WI38 (cell line): Measurements from ENCODE around the gene MYH16.
"Not testable (repeated sequence)": the region's sequence is repeated elsewhere in the genome, so short reads cannot be mapped to it uniquely, and the experiment has no call there.

Experiments
- H3K4me3 ChIP-seq: 2 replicates; pipeline ENCODE4 v1.5.1; 2011; ENCODE audit warnings: low read depth, mild to moderate bottlenecking, control low read depth, low read length
- TF ChIP-seq, protein P1 (sequence below): IDR thresholded peaks from 2 replicates; pipeline ENCODE4 v1.5.1; 2012; ENCODE audit warnings: low read depth, mild to moderate bottlenecking, control low read depth, low read length

Gene MYH16

DNA sequence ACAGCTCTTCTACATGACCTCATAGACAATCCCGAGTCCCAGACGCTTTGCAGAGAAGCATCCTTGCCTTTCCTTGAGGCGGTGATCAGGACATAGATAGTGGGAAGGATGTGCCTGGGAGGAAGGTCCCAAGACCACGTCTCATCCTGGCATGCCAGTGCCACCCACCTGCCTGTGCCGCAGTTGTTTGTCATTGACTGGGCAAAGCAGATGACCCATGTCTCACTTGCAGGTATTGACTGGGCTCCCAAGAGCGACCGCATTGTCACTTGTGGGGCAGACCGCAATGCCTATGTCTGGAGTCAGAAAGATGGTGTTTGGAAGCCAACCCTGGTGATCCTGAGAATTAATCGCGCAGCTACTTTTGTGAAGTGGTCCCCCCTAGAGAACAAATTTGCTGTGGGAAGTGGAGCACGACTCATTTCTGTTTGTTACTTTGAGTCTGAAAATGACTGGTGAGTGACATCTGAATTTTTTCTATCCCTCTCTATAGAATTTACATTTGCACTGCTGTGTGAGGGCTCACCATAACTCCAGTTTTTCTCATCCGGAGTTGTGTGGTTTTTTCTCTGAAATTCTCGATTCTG lies 71.5 kb downstream of the MYH16 start:
- TF ChIP-seq, protein P1, sequence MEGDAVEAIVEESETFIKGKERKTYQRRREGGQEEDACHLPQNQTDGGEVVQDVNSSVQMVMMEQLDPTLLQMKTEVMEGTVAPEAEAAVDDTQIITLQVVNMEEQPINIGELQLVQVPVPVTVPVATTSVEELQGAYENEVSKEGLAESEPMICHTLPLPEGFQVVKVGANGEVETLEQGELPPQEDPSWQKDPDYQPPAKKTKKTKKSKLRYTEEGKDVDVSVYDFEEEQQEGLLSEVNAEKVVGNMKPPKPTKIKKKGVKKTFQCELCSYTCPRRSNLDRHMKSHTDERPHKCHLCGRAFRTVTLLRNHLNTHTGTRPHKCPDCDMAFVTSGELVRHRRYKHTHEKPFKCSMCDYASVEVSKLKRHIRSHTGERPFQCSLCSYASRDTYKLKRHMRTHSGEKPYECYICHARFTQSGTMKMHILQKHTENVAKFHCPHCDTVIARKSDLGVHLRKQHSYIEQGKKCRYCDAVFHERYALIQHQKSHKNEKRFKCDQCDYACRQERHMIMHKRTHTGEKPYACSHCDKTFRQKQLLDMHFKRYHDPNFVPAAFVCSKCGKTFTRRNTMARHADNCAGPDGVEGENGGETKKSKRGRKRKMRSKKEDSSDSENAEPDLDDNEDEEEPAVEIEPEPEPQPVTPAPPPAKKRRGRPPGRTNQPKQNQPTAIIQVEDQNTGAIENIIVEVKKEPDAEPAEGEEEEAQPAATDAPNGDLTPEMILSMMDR = no peak
- no peak overlapping the region for H3K4me3 ChIP-seq

DNA sequence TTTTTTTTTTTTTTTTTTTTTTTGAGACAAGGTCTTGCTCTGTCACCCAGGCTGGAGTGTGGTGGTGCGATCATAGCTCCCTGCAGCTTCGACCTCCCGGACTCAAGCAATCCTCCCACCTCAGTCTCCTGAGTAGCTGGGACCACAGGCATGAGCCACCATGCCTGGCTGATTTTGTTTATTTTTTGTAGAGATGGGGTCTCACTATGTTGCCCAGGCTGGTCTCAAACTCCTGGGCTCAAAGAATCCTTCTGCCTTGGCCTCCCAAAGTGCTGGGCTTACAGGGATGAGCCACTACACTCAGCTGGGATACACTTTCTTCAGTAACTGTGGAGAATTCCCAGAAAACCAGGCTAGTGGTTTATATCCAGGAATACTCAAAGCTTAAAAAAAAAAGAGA lies 78.0 kb downstream of the MYH16 start:
- not testable (repeated sequence) for H3K4me3 ChIP-seq

DNA sequence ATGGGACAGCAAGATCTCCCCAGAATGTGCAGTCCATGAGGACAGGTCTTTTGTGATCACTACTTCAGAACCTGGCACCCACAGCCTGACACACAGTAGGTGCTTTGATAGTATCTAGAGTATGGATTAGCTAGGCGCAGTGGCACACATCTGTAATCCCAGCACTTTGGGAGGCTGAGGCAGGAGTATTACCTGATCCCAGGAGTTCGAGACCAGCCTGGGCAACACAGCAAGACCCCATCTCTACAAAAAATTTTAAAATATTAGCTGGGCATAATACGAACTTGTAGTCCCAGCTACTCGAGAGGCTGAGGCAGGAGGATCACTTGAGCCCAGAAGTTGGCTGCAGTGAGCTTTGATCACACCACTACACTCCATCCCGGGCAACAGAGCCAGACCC lies 79.6 kb downstream of the MYH16 start:
- H3K4me3 ChIP-seq = no peak overlapping the region
- TF ChIP-seq, protein P1 = no peak

DNA sequence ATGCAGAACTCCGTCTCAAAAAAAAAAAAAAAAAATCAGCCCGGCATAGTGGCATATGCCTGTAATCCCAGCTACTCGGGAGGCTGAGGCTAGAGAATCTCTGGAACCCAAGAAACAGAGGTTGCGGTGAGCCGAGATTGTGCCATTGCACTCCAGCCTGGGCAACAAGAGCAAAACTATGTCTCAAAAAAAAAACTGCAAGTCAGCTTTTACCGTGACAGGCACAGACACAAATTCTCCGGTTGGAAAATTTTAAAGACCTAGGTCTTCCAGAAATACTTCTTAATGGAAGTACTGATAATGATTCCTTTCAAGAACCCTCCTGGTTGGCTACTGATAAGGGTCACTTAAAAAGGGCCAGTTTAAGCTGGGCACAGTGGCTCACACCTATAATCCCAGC lies 82.5 kb downstream of the MYH16 start:
- no peak overlapping the region for H3K4me3 ChIP-seq
- TF ChIP-seq, protein P1 = no peak

DNA sequence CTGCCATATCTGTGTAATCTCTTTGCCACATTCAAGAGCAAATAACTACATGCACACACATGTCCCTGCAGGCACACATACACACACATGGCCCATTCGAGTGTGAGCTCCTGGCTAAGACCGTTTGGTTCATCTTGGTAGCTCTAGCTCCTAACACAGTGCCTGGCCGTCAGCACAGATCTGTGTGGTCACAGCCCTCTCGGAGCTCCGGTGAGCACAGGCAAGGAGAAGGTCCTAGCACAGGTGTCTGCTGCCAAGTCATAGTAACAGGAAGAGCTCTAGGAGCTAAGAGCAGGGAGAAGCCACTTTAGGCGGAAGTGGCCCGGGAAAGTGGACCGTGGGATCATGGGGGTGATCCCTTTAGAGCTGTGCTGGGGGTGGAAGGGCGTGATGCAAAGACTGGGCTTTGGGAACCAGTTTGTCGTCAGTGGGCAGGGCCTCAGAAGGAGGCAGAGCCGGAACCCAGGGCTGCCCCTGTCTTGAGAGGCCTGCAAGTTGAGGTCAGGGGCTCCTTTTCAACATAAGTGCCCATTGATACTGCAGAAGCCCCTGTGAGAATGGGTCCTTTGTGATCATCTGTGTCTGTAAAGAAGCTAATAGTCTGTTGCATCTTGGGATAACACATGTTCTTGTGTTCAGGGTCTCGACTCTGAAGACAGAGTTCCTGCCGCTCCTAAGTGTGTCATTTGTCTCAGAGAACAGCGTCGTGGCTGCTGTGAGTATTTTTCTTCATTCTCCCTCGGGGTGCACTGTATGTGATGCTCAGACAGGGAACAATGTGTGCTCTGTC lies 85.3 kb downstream of the MYH16 start:
- TF ChIP-seq, protein P1 = no peak
- H3K4me3 ChIP-seq = no peak overlapping the region

DNA sequence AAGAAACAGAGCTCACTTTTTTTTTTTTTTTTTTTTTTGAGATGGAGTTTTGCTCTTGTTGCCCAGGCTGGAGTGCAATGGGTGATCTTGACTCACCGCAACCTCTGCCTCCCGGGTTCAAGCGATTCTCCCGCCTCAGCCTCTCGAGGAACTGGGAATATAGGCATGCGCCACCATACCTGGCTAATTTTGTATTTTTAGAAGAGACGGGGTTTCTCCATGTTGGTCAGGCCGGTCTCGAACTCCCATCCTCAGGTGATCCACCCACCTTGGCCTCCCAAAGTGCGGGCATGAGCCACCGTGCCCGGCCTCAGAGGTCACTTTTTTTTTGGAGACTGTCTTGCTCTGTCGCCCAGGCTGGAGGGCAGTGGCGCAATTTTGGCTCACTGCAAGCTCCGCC lies 85.9 kb downstream of the MYH16 start:
- H3K4me3 ChIP-seq = not testable (repeated sequence)

DNA sequence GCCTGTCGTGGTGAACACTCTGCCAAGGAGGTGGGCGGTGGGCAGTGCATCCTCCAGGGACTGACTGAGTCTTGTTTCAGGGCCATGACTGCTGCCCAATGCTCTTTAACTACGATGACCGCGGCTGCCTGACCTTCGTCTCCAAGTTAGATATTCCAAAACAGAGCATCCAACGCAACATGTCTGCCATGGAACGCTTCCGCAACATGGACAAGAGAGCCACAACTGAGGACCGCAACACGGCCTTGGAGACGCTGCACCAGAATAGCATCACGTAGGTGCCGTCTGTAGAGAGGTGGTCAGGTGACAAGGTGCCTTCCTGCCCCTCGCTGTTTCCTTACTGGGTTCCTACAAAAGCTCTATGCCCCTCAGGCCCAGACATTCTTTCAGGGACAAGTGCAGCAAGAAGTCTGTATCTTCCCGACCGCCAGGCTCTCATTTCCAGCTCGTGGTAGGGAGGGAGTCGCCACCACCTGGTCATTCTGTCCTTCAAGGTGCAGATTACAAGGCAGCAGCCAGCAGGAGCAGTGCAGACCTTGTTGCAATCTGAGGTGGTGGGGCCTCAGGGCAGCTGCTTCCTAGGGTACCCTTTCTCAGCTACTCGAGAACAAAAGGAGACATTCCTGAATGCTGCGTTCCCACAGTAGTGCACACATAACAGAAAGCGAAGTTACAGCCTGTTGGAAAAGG lies 87.0 kb downstream of the MYH16 start:
- no peak overlapping the region for H3K4me3 ChIP-seq
- TF ChIP-seq, protein P1 = no peak
